DND-41 (cell line): ENCODE data around the gene RUFY2.

ENCODE experiments used
- CTCF ChIP-seq: IDR thresholded peaks from 2 replicates; pipeline ENCODE4 v1.5.1; 2012; ENCODE audit warnings: borderline replicate concordance, low read length, moderate library complexity, mild to moderate bottlenecking; ENCODE audit not compliant: poor library complexity, severe bottlenecking; ENCODE audit errors: extremely low read depth
- EZH2 ChIP-seq: IDR thresholded peaks from 3 replicates; pipeline ENCODE4 v1.6.1; 2012; ENCODE audit warnings: borderline replicate concordance, low read depth, mild to moderate bottlenecking, moderate library complexity, low read length, inconsistent platforms; ENCODE audit not compliant: severe bottlenecking

GRCh38 chr10:68423522-68423921, 16.4 kb upstream of the RUFY2 start:
- no peak for TF ChIP-seq EZH2
- TF ChIP-seq CTCF, result no peak
